OCI-LY1 (cell line): ENCODE measurements around the gene ADGRB2.

Experiments used
- EZH2 ChIP-seq: fragments of 200-600 bp; sonication (generic), shearing (Covaris generic); IDR thresholded peaks from 2 replicates; pipeline ENCODE4 v1.8.0; 2017; ENCODE audit warnings: borderline replicate concordance, mixed run types, mild to moderate bottlenecking, antibody characterized with exemption, low read length, moderate library complexity, mixed read lengths
- TF ChIP-seq, protein P1 (sequence below): fragments of 200-600 bp; sonication (generic), shearing (Covaris generic); IDR thresholded peaks from 2 replicates; pipeline ENCODE4 v1.5.1; 2017; ENCODE audit warnings: mild to moderate bottlenecking, antibody characterized with exemption, low read length, moderate library complexity, mixed read lengths

DNA sequence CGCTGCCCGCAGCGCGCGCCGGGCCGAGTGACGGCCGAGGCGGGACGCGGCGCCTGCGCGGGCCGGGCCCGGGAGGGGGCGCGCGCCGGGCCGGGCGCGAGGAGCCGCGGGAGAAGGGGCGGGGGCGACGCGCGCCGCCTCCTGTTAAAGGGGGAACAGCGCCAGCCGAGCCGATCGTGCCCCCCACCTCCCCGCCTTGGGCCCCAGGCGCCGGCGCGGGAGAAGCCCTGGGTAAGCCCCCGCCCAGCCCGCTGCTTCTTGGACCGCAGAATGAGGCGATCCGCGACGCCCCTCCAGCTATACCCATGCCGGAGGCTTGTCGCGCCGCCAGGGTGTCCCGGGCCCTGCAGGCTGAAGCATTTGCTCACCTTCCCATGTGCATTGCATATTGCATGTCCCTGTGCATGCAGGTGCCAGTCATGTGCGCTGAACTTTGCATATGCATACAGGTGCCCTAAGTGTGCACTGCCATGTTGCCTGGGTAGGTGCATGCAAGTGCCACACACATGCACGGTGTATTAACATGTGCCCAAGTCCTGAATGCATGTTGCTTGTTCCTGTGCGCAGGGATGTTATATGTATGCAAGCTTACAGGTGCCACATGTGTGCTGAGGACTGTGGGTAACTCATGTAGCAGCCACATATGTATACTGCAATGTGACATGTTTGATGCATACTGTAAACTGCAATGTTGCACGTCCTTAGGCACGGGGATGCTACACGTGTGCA is at the start of gene ADGRB2:
- no peak for TF ChIP-seq EZH2
- TF ChIP-seq, protein P1, sequence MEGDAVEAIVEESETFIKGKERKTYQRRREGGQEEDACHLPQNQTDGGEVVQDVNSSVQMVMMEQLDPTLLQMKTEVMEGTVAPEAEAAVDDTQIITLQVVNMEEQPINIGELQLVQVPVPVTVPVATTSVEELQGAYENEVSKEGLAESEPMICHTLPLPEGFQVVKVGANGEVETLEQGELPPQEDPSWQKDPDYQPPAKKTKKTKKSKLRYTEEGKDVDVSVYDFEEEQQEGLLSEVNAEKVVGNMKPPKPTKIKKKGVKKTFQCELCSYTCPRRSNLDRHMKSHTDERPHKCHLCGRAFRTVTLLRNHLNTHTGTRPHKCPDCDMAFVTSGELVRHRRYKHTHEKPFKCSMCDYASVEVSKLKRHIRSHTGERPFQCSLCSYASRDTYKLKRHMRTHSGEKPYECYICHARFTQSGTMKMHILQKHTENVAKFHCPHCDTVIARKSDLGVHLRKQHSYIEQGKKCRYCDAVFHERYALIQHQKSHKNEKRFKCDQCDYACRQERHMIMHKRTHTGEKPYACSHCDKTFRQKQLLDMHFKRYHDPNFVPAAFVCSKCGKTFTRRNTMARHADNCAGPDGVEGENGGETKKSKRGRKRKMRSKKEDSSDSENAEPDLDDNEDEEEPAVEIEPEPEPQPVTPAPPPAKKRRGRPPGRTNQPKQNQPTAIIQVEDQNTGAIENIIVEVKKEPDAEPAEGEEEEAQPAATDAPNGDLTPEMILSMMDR = no peak
